GDM1 (cell line): ENCODE results near the gene ZNF106.

ENCODE experiments used
- DNase-seq: peaks from one replicate; lab custom pipeline; 2025; lab: John Stamatoyannopoulos, UW

The ZNF106 gene

DNA sequence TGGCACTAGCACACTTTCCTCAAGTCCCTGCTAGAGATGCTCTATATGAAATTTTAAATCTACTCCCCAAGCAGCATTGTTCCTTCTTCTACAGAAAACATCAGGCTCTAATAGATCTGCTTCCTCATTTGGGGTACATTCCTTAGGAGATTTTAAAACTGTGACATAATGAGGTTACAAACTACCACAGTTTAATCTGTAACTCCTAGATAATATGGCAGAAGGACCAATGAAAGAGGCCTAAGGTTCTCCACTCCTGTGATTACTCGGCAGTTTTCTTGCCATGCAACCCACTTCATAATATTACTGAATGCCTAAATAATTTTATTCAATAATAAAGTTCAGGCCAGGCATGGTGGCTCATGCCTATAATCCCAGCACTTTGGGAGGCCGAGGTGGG lies 16.1 kb downstream of the ZNF106 start:
- no peak for DNase-seq

DNA sequence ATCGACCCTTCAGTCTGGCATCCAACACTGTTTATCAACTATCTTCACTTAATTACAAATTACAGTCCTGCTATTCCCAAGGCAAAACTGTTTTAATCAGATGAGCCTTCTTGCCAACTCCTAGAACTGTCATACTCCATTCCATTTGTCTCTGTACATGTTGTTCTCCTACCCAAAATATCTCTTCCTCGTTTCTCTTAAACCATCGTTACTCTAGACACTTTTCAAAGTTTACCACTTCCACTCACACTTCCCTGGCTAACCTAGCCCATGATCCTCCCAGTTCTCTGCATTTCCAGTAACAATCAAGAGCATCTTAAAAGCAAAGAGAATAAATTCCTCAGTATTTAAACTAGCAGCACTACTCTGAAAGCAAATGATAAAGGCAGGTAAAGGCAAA lies 19.9 kb downstream of the ZNF106 start:
- DNase-seq: no peak

DNA sequence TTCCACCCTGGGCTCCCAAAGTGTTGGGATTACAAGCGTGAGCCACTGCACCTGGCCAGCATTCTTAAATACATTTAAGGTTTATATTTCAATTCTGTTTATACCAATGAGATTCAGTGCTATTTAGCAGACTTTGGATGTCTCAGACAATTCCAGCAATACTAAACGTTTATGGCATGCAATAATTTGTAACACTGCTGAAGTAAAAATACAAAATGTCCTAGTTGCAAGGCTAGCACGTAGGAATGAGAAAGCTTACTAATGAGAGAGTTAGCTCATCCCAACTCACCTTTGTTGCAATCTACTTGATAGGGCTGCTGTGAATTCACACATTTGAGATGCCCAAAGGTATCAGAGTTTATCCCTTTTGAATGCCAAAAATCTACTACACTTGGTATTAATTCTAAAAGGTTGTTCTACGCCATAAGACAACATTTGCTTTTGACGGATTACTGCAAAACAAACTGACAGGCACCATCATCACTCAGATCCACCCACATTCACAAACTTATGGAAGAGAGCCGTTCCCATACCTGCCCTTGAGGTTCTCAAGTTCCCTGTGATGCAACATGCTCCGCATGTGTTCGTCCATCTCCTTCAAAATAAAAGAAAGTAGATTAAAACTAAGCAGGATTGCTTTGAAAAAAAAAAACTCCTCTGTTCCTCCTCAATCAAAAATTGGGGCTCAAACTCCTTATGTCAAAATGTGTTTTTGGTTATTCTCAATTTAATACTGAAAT lies 25.3 kb downstream of the ZNF106 start:
- DNase-seq: no peak

DNA sequence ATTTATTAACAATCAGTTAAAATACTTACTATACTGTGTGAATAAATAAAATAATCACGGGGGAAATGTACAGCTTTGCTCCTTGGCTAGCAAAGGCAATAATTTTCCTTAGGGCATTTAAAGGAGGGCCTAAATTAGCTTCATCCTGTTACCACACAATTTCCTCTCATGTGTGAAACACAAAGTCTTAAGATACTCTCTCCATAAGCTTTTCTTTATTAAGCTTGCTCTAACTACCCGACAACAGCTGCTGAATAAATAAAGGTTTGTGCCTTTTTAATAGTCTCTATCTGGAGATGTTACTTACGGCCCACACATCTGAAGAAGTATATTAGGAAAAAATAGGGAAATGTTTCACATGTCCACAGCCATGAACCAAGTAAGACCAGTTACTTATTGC lies 29.7 kb downstream of the ZNF106 start:
- DNase-seq: no peak

DNA sequence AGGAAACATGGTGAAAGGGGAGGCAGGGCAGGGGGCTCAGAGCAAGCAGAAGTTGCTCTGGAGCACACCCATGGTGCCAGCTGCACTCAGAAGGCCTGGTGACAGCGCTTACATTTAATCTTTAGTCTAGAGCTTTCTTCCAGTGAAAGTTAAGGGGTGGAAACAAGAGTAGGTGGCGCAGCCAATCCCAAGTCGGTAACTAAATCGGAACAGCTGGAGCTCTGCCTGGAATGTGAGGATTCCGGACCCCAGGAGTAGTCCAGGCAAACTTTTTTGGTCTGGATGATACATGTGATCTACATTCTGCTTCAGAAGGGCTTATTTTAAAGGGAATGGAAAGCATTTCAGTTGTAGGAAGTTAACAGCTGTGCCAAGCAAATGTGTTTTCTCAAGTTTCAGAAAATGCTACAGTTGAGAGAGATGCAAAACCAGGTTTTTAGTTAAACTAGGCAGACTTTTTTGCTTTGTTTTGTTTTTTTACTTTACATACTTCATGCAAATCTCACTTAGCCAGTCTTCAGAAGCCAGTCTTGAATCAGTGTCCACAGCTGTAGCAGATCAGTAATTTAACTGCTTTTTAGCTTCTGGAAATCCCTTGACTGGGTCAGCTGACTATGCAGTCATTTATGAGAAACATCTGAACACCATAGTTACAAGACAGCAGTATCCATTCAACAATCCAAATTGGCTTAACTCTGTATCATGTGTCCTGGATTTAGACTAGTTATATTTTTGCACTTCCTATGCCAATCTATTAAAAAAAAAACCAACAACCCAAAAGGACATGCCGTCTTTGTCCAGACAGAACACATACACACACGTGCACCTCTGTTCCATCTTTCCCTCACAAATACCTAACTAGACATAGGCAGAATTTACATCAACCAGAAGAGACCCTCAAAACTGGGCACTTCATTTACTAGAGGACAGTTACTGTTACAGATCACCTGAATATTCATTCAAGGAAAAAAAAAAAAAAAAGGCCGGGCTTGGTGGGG lies 33.2 kb downstream of the ZNF106 start:
- no peak for DNase-seq

DNA sequence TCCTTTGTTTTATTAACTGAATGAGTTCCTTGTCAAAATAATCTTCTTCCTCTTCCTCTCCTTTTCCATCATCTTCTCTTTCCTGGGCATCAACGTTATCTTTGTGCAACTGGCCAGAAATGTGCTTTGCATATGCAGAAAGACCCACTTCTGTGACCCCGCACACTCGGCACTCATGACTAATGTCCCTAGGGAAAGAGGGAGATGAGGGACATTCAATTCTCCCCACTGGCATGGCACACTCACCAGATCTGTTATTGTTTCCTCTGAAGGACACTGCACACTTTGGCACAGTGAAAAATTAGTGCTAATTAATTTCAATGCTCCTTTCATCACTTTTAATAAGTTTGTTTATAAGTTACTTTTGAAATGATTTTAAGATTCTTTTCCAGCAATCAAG lies 34.0 kb downstream of the ZNF106 start:
- DNase-seq: no peak

DNA sequence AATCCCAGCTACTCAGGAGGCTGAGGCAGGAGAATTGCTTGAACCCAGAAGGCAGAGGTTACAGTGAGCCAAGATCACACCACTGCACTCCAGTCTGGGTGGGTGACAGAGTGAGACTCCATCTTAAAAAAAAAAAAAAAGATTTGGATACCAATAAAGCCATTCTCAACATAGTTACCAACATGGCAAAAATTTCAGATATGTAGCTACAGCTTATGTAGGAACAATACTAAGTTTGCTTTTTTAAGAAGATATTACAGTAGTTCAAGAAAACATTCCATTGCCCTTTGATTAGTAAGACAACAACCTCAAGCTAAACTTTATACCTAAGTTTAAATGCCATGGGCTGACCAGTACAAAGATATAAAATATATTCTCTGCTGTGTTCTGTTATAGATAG lies 34.4 kb downstream of the ZNF106 start:
- DNase-seq: no peak

DNA sequence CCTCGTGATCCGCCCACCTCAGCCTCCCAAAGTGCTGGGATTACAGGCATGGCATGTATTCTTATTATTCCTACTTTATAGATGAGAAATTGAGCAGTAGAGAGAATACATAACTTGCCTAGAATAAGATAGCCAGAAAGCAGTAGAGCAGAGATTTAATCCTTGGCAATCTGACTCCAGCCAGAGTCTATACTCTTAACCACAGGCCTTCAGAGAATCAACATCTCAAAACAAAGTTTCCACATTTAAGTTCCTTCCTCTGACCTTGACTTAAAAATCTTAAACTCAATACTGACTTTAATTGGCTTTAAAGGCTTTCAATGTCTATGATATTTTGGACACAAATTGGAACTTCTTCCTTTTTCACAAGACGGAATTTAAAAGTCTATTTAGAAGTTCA lies 37.1 kb downstream of the ZNF106 start:
- no peak for DNase-seq

DNA sequence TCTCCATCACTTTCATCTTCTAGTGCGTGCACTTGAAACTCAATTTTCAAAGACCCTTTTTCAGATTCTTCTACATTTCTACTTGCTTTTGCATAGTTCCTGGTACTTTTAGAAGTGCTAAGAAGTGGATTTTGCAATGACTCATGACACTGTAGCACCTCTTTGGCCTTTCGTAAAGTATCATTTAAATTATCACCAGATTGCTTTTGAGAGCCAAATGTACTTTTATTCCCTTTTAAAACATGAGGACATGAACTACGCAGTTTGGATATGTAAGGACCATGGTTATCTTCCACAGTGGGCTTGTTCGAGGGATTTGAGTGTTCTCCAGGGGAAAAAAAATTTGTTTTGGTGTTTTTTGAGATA lies 40.5 kb downstream of the ZNF106 start:
- DNase-seq: no peak

DNA sequence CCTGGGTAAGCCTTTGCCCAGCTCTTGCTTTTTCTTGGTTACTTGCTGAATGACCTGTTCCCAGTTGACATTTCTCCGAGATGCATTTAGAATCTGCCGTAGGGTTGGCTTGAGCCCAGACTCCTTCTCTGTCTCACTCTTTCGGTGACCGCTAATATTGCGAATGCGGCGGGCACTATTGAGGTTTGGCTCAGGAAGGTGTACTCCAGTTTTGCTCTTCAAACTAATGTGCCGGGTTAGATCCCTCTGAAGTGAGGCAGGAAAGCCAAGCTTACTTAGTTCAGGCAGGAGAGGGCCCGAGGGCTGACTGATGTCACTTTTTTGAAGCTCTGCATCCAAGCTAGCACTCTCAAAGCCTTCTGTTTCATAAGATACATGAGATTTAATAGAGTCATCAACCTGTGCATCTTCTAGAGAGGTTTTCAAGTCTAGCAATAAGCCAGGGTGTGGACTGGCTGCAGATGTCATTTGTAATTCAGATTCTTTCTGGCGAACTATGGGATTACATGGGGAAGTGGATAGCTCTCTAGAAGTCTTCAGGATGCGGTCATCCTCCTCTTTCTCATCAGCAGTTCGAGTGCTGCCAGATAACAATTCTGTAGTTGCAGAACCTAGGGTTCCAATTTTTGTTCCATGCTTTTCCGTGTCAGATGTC lies 41.0 kb downstream of the ZNF106 start:
- DNase-seq: no peak

DNA sequence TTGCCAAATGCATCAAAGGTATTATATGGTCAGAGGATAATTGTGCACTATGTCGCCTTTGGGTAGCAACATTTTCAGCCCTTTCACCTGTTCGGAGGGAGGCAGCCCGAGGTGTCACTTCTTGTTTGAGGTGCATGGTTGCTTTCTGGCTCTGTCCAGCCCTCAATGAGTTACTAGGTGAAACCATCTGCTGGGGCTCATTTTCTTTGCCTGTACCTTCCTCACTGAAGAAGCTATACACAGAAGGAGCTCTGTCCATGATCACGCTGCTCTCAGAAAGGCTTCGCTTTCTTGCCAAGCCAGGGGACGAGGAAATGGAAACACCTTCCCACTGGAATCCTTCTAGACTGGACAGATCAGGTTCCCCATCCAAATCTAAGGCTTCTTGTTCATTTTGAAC lies 42.7 kb downstream of the ZNF106 start:
- no peak for DNase-seq

DNA sequence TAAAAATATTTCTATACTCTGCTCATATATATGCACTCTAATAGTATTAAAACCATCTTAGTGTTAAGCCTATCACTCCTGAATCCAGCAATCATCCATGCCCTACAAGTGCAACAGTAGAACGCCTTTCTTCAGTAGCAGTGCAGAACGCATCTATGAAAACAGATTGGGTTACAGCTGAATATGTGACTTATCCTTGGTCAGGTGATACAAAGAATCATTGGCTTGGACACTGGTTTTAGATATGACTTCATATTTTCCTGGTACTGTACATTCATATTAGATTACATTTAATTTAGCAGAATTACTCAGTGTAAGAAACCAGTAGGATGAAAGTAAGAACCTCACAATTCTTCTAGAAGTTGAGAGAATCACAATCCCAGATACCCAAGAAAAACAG lies 43.3 kb downstream of the ZNF106 start:
- no peak for DNase-seq

DNA sequence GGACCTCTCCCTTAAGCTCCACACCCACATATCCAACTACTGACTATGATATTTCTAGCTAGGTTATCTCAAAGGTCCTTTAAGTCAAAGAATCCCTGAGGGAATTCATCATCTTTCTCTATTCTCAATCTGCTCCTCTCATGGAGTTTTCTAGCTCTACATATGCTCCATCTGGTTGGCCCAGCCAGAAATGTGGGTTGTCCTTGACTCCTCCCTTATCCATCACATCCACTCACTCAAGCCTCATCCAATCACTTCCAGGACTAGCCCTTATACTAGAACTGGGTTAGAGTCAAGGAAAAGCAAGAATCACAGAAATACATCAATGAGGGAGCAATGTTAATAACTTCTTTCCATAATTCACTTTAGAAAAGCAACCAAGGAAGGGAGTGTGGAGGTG lies 45.4 kb downstream of the ZNF106 start:
- DNase-seq: no peak

DNA sequence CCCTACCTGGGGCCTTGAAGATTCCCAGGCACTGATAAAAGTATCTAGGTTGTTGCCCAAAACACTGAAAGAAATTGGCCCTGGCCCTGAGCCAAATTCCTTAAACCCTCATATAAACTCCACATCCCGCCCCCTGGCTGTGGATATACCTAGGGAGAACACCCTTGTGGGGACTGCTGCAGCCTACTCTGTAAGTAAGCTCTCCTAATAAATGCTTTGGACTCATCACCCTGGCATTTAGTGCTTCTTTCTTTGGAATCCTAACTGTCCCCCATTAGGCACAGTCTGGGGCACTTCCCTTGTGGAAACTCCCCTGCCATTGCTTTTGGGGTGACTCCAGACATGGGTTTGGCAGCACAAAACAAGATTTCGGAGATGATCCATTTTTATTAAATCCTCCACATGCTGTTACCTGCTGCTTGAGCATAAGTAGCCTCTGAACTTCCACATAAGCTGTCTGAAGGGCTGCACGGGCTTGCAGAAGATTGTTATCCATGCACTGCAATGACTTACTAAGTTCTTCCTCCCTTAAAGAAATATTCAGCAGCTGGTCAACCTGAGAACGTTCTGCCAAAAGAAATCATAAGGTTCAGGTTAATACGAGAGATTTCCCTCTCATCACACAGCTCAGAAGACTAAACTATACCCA lies 46.4 kb downstream of the ZNF106 start:
- DNase-seq: no peak

DNA sequence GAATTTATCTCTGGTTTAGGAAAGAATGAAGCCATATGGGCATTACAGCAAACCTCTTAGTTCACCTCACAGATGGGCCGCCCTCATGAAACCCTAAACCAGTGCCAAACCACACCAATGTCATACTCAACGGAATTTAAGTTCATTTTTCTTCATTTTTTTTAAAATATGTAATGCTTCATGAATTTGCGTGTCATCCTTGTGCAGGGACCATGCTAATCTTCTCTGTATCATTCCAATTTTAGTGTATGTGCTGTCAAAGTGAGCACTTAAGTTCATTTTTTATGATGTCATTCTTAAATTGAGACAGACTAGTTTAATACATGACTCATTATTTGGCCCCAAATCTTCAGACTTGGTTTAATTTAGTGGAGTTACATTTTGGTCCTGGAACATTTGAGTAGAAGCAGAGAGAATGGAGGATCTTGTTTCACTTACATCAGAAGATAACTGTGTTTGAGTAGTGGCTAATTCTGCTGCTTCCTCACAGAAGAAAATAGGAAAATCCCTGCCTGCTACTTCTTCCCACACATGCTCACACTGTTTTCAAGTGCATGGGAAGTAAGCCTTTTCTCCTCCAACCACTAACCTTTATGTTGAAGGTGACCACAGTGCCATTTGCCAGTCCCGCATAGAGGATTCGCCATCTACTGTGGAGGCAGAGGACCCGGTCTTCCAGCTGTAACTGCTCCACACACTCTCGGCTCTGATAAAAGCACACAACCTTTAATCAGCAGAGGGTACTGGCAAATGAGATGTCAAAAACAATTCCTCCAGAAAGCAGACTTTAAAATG lies 63.3 kb downstream of the ZNF106 start:
- no peak for DNase-seq

DNA sequence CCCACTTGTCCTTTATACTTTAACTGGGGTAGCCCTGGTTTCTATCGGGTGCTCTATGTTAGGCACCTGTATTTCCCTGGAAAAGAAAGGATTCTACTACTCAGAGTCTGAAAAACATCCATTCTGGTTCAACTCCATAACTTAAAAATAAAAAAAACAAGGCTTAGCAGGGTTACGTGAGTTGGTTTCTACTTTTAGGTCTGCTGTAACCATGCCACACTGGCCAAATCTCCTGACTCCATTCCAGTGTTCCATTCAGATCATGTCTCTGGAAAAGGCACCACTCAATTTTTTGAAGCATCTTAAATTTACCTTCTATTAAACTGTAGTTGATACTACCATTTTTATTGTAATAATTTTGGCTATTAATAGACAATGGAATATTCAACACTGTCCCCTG lies 69.6 kb downstream of the ZNF106 start:
- no peak for DNase-seq

DNA sequence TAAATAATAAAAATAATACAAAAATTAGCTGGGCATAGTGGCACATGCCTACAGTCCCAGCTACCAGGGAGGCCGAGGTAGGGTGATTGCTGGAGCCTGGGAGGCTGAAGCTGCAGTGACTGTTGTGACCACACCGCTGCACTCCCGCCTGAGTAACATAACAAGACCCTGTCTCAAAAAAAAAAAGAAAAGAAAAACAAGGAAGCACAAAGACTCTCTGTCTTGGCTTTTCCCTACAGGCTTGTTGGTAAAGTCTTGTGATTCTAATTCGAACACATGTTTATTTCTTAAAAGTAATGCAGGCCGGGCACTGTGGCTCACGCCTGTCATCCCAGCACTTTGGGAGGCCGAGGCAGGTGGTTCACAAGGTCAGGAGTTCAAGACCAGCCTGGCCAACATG lies 71.6 kb downstream of the ZNF106 start:
- no peak for DNase-seq

DNA sequence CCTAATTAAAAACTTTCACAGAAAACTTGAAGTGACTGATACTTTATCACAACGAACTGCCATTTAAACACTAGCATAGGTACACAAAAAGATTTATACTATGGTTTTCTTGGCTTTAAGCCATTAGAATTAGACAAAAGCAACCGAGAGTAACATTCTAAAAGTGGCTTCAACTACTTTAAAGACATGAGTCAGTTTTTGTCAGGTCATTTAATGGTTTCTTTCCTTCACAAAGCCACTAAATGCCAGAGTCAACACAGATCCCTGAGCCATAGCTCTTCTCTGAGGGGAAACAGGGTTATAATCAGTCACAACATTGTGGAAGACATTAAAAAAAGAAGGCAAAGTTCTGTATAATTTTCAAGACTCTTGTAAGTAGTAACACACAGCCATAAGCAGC lies 77.0 kb downstream of the ZNF106 start:
- DNase-seq: no peak

DNA sequence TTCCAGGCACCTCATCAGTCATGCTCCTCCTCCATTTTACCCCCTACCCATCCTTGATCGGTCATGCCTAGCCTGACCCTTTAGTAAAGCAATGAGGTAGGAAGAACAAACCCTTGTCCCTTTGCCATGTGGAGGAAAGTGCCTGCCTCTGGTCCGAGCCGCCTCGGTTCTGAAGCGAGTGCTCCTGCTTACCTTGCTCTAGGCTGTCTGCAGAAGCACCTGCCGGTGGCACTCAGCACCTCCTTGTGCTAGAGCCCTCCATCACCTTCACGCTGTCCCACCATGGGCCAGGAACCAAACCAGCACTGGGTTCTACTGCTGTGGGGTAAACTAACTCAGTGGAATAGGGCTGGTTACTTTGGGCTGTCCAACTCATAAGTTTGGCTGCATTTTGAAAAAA lies 79.1 kb downstream of the ZNF106 start:
- no peak for DNase-seq

DNA sequence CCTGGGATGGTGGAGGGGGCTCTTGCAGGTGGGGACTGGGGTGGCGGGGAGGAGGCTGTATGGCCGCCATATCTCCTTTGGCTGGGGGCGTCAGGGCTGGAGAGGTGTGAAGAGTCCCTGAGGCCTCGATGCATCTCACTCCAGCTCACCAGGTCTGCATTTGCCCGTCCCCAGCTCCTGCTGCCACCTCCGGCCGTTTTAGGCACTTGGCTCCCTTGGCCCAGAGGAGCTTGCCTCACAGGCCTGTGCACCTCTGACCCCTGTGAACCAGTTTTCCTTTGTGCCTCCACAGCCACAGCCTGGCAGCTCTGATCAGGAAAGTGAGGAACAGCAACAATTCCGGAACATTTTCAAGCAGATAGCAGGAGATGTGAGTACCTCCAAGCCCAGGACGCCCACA lies 81.9 kb downstream of the ZNF106 start:
- DNase-seq: no peak

DNA sequence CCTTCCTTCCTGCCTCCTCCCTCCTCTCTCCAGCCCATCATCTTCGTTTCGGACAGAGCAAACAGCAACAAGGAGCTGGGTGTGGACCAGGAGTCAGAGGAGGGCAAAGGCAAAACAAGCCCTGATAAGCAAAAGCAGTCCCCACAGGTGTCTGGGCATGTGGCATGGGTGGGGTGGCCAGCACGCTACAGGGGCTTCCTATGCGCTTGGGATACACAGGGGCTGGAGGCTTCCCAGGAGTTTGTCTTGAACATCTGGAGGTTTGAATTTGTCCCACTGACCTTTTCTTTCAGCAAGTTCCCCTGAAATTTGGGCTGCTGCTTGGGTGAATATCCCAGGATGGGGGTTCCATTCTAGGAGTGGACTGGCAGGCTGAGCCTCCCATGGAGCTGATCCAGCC lies 82.8 kb downstream of the ZNF106 start:
- DNase-seq: no peak
